A549 (cell line): ENCODE measurements around the gene MUC15. TPM values are rescaled to one million over a fixed set of nuclear protein-coding genes. Genes with fewer than 3 reads are reported as not detected.

Experiments
- ATAC-seq, 2 experiments: fragments of 200-7000 bp in 1 of 2; fragments of >200 bp in 1 of 2; cut with Nextera tagmentation in 1 of 2; cut with Tn5 transposase in 1 of 2; 3 replicates each; pipeline versions ENCODE4 v1.8.0 to v1.9.1; 2018 to 2020; ENCODE audit warnings: mild to moderate bottlenecking in 1 of 2, moderate library complexity in 1 of 2
- CTCF ChIA-PET: fragments of 300-600 bp; sonication (Branson Sonifier 250); formaldehyde crosslinking; extraction: SDS; loops from one replicate; lab custom pipeline; 2021; ENCODE audit warnings: antibody characterized with exemption, inconsistent platforms; lab: Yijun Ruan, JAX
- POLR2A ChIA-PET: fragments of 350-600 bp; formaldehyde crosslinking; extraction: SDS; loops from one replicate; lab custom pipeline; 2021; ENCODE audit warnings: antibody characterized with exemption, inconsistent platforms; lab: Yijun Ruan, JAX
- DNase-seq, 2 experiments: peaks; one replicate each; pipeline versions ENCODE4 v3.0.0 to v3.0.0-alpha.2; 2011 to 2016; ENCODE audit warnings: low read depth in 1 of 2, low spot score in 1 of 2
- FAIRE-seq: peaks from 2 replicates; lab custom pipeline; 2011; peaks lifted over from hg19 to GRCh38; lab: Jason Lieb, UNC
- H3K27ac ChIP-seq, 2 experiments: fragments of >200 bp; sonication (Bioruptor Twin); formaldehyde crosslinking; 3 replicates each; pipeline ENCODE4 v1.5.1; 2016 to 2017
- H3K4me1 ChIP-seq: fragments of >200 bp; sonication (Bioruptor Twin); formaldehyde crosslinking; 3 replicates; pipeline ENCODE4 v1.6.1; 2016
- H3K4me2 ChIP-seq: fragments of >200 bp; sonication (Bioruptor Twin); formaldehyde crosslinking; 3 replicates; pipeline ENCODE4 v1.6.1; 2016
- H3K4me3 ChIP-seq: fragments of >200 bp; sonication (Bioruptor Twin); formaldehyde crosslinking; 3 replicates; pipeline ENCODE4 v1.5.1; 2016
- H3K9me3 ChIP-seq: fragments of >200 bp; sonication (Bioruptor Twin); formaldehyde crosslinking; 3 replicates; pipeline ENCODE4 v1.6.1; 2016
- BCL3 ChIP-seq: fragments of >200 bp; sonication (Bioruptor Twin); formaldehyde crosslinking; IDR thresholded peaks from 3 replicates; pipeline ENCODE4 v1.6.1; 2016
- CEBPB ChIP-seq, 2 experiments: fragments of >200 bp in 1 of 2; sonication (Bioruptor Twin) in 1 of 2; formaldehyde crosslinking in 1 of 2; IDR thresholded peaks; 2 replicates each; pipeline ENCODE4 v1.6.1; 2012 to 2016
- CHD2 ChIP-seq: fragments of 150-350 bp; IDR thresholded peaks from 2 replicates; pipeline ENCODE4 v1.6.1; 2014; ENCODE audit warnings: low read length; ENCODE audit not compliant: partially characterized antibody
- CTCF ChIP-seq: fragments of >200 bp; sonication (Bioruptor Twin); formaldehyde crosslinking; IDR thresholded peaks from 3 replicates; pipeline ENCODE4 v1.5.1; 2016
- EHF ChIP-seq: fragments of 250-450 bp; sonication (Bioruptor Pico); IDR thresholded peaks from 2 replicates; pipeline ENCODE4 v1.5.0; 2020; ENCODE audit warnings: mild to moderate bottlenecking
- EHMT2 ChIP-seq: fragments of 200-600 bp; sonication (generic); IDR thresholded peaks from 2 replicates; pipeline ENCODE4 v1.6.1; 2016; ENCODE audit warnings: antibody characterized with exemption, low read depth, mild to moderate bottlenecking, moderate library complexity
- FOSB ChIP-seq: fragments of 250-450 bp; sonication (Bioruptor Pico); IDR thresholded peaks from 2 replicates; pipeline ENCODE4 v1.5.0; 2020; ENCODE audit warnings: mild to moderate bottlenecking, moderate library complexity
- HEYL ChIP-seq: fragments of 250-450 bp; sonication (Bioruptor Pico); IDR thresholded peaks from 2 replicates; pipeline ENCODE4 v1.8.0; 2021; ENCODE audit warnings: mild to moderate bottlenecking, moderate library complexity
- HOXB5 ChIP-seq: fragments of 250-450 bp; sonication (Bioruptor Pico); IDR thresholded peaks from 2 replicates; pipeline ENCODE4 v1.5.0; 2020; ENCODE audit warnings: mild to moderate bottlenecking, moderate library complexity
- KDM5A ChIP-seq: fragments of 200-600 bp; sonication (generic); IDR thresholded peaks from 2 replicates; pipeline ENCODE4 v1.6.1; 2016; ENCODE audit warnings: antibody characterized with exemption, mild to moderate bottlenecking
- MAFK ChIP-seq: fragments of 450-650 bp; IDR thresholded peaks from 2 replicates; pipeline ENCODE4 v1.6.1; 2014; ENCODE audit not compliant: partially characterized antibody
- MAZ ChIP-seq: fragments of 150-350 bp; IDR thresholded peaks from 2 replicates; pipeline ENCODE4 v1.6.1; 2014; ENCODE audit warnings: antibody characterized with exemption, low read depth, low read length, borderline replicate concordance
- MYC ChIP-seq: IDR thresholded peaks from 2 replicates; pipeline ENCODE4 v1.6.1; 2012; ENCODE audit warnings: mild to moderate bottlenecking, inconsistent platforms, low read length, improper control_type of control experiment, borderline replicate concordance
- PBX3 ChIP-seq: IDR thresholded peaks from 2 replicates; pipeline ENCODE4 v1.6.1; 2012
- POLR2A ChIP-seq: IDR thresholded peaks from 2 replicates; pipeline ENCODE4 v1.6.1; 2012; ENCODE audit warnings: mild to moderate bottlenecking, low read length
- POLR2AphosphoS2 ChIP-seq: conservative IDR thresholded peaks from 2 replicates; pipeline ENCODE4 v1.6.1; 2012; ENCODE audit warnings: low read length, improper control_type of control experiment, inconsistent platforms
- RAD21 ChIP-seq, 2 experiments: fragments of >200 bp in 1 of 2; sonication (Bioruptor Twin) in 1 of 2; formaldehyde crosslinking in 1 of 2; IDR thresholded peaks in 1 of 2; conservative IDR thresholded peaks in 1 of 2; 2 replicates in 1 of 2; 3 replicates in 1 of 2; pipeline ENCODE4 v1.6.1; 2012 to 2018; ENCODE audit warnings: inconsistent platforms in 1 of 2
- REST ChIP-seq: fragments of 200-600 bp; sonication (generic); IDR thresholded peaks from 2 replicates; pipeline ENCODE4 v1.6.1; 2016; ENCODE audit warnings: antibody characterized with exemption, mild to moderate bottlenecking, moderate library complexity
- SMC3 ChIP-seq: fragments of >200 bp; sonication (Bioruptor Twin); formaldehyde crosslinking; IDR thresholded peaks from 3 replicates; pipeline ENCODE4 v1.6.1; 2018; ENCODE audit warnings: inconsistent platforms
- TFCP2L1 ChIP-seq: fragments of 250-450 bp; sonication (Bioruptor Pico); IDR thresholded peaks from 2 replicates; pipeline ENCODE4 v1.5.0; 2021; ENCODE audit warnings: mild to moderate bottlenecking
- TP53 ChIP-seq: fragments of 250-450 bp; sonication (Bioruptor Pico); IDR thresholded peaks from 2 replicates; pipeline ENCODE4 v1.5.0; 2021; ENCODE audit warnings: mild to moderate bottlenecking, moderate library complexity
- ZSCAN20 ChIP-seq: fragments of 250-450 bp; sonication (Bioruptor Pico); IDR thresholded peaks from 2 replicates; pipeline ENCODE4 v1.8.0; 2022; ENCODE audit warnings: mild to moderate bottlenecking, moderate library complexity
- WGBS: methylation state at CpG from one replicate; pipeline ENCODE4 v1.1.6; 2017; ENCODE audit errors: missing lambda C conversion rate; 5-methylcytosine and 5-hydroxymethylcytosine counted together
- polyA plus RNA-seq, 4 experiments: library from polyadenylated mRNA; depleted of rRNA in 3 of 4; stranded (reverse); fragments of >200 nt; fragmentation: RNase III in 1 of 4; extraction: RNeasy Plus Mini Kit Qiagen cat#74134 plus additional on column Dnase treatment in 1 of 4; gene quantifications; 2 replicates in 3 of 4; 3 replicates in 1 of 4; pipeline ENCODE4 v1.2.3, GENCODE V29; 2011 to 2017

The MUC15 gene
- polyA plus RNA-seq, 2 of the 4 experiments (the other 2 are of a cell fraction), result not detected

GRCh38 chr11:26613759-26614158, 41.7 kb upstream of the MUC15 start (continued):
- TF ChIP-seq FOSB (no peak), CHD2 (no peak), EHMT2 (no peak), POLR2A (no peak)

GRCh38 chr11:26608507-26609146, 36.6 kb upstream of the MUC15 start:
- Histone ChIP-seq H3K4me2 (no peak overlapping the region), H3K4me1 (no peaks in the 10 kb centered on the region), H3K4me3 (no peak overlapping the region), H3K27ac (no peak overlapping the region), H3K9me3 (0 out of 3 replicates have a peak, but pooled peaks cover 4% of the 10 kb centered on the region)
- ChIA-PET POLR2A (no interaction called here), CTCF (no interaction called here)
- TF ChIP-seq CTCF (no peak), HOXB5 (CRISPR knock-in tag) (no peak), HEYL (CRISPR knock-in tag) (no peak), POLR2AphosphoS2 (no peak), EHF (CRISPR knock-in tag) (no peak), PBX3 (no peak), TFCP2L1 (CRISPR knock-in tag) (no peak), MYC (no peak), MAFK (no peak), TP53 (CRISPR knock-in tag) (no peak), BCL3 (no peak), RAD21 (conservative IDR thresholded peaks at IDR 0.05 in 1 of 2, IDR thresholded peaks at IDR 0.05 in 1 of 2) (no peak), KDM5A (no peak), SMC3 (no peak), ZSCAN20 (CRISPR knock-in tag) (no peak), REST (no peak), MAZ (no peak), CEBPB (IDR thresholded peaks at IDR 0.05) (no peak)
- FAIRE-seq (no peak), DNase-seq (no peak), ATAC-seq (no peak)
- WGBS, result 42% methylated on average over 7 of the region's 9 CpGs
